ENCODE results near the gene ISLR. TPM values are rescaled to one million over a fixed set of nuclear protein-coding genes. Genes with fewer than 3 reads are reported as not detected.

Gene ISLR
- total and polyA plus RNA-seq, 2 donors, result 82.1 to 110 TPM

- WGBS, result 100% methylated on average over 1 of the region's 1 CpG
Measured at GRCh38 chr15:74211656-74212055, 38.1 kb downstream of the ISLR start.

GRCh38 chr15:74212494-74212893 lies 39.0 kb downstream of the ISLR start:
- no peaks in the 10 kb centered on the region for H3K4me1 ChIP-seq (ENCODE audit: insufficient read depth)
- WGBS, result 89% methylated on average over 9 of the region's 9 CpGs
- DNase-seq (ENCODE audit: extremely low spot score), result no peak
- H3K4me3 ChIP-seq (ENCODE audit: low read depth, low read length), result no peak overlapping the region
- H3K27ac ChIP-seq (ENCODE audit: low read depth), result no peak overlapping the region
- H3K36me3 ChIP-seq (ENCODE audit: insufficient read depth), result no peaks in the 10 kb centered on the region

More at GRCh38 chr15:74211656-74212055, 38.1 kb downstream of the ISLR start:
- no peaks in the 10 kb centered on the region for H3K4me1 ChIP-seq (ENCODE audit: insufficient read depth)
- H3K36me3 ChIP-seq (ENCODE audit: insufficient read depth), result no peaks in the 10 kb centered on the region
- H3K4me3 ChIP-seq (ENCODE audit: low read depth, low read length), result no peak overlapping the region
- H3K27ac ChIP-seq (ENCODE audit: low read depth), result no peak overlapping the region
- no peak for DNase-seq (ENCODE audit: extremely low spot score)

GRCh38 chr15:74213858-74214284 lies 40.4 kb downstream of the ISLR start:
- H3K27ac ChIP-seq (ENCODE audit: low read depth), result no peak overlapping the region
- H3K4me1 ChIP-seq (ENCODE audit: insufficient read depth), result no peaks in the 10 kb centered on the region
- H3K4me3 ChIP-seq (ENCODE audit: low read depth, low read length), result no peak overlapping the region
- no peak for DNase-seq (ENCODE audit: extremely low spot score)
- H3K36me3 ChIP-seq (ENCODE audit: insufficient read depth), result no peaks in the 10 kb centered on the region
- WGBS, result 61% methylated on average over 7 of the region's 7 CpGs

- Histone ChIP-seq H3K4me3 (ENCODE audit: low read depth, low read length) (no peak overlapping the region), H3K36me3 (ENCODE audit: insufficient read depth) (no peaks in the 10 kb centered on the region), H3K4me1 (ENCODE audit: insufficient read depth) (no peaks in the 10 kb centered on the region), H3K27ac (ENCODE audit: low read depth) (no peak overlapping the region)
- 78% methylated on average over 6 of the region's 6 CpGs for WGBS
- no peak for DNase-seq (ENCODE audit: extremely low spot score)
Measured at GRCh38 chr15:74214324-74215021, 41.0 kb downstream of the ISLR start.

GRCh38 chr15:74215958-74216357 lies 42.4 kb downstream of the ISLR start:
- Histone ChIP-seq H3K4me3 (ENCODE audit: low read depth, low read length) (no peak overlapping the region), H3K4me1 (ENCODE audit: insufficient read depth) (no peaks in the 10 kb centered on the region), H3K27ac (ENCODE audit: low read depth) (no peak overlapping the region), H3K36me3 (ENCODE audit: insufficient read depth) (no peaks in the 10 kb centered on the region)
- DNase-seq (ENCODE audit: extremely low spot score), result no peak
- WGBS, result 88% methylated on average over 8 of the region's 8 CpGs

GRCh38 chr15:74216949-74217348 lies 43.4 kb downstream of the ISLR start:
- DNase-seq (ENCODE audit: extremely low spot score), result no peak
- no peak overlapping the region for H3K4me3 ChIP-seq (ENCODE audit: low read depth, low read length)
- WGBS, result 75% methylated on average over 3 of the region's 3 CpGs
- no peak overlapping the region for H3K27ac ChIP-seq (ENCODE audit: low read depth)
- H3K4me1 ChIP-seq (ENCODE audit: insufficient read depth), result no peaks in the 10 kb centered on the region
- H3K36me3 ChIP-seq (ENCODE audit: insufficient read depth), result no peaks in the 10 kb centered on the region

- Histone ChIP-seq H3K36me3 (ENCODE audit: insufficient read depth) (no peaks in the 10 kb centered on the region), H3K27ac (ENCODE audit: low read depth) (no peak overlapping the region), H3K4me1 (ENCODE audit: insufficient read depth) (no peaks in the 10 kb centered on the region), H3K4me3 (ENCODE audit: low read depth, low read length) (no peak overlapping the region)
- WGBS, result 91% methylated on average over 16 of the region's 16 CpGs
- DNase-seq (ENCODE audit: extremely low spot score), result no peak
Measured at GRCh38 chr15:74217907-74218885, 44.7 kb downstream of the ISLR start.

- Histone ChIP-seq H3K4me3 (ENCODE audit: low read depth, low read length) (no peak overlapping the region), H3K36me3 (ENCODE audit: insufficient read depth) (no peaks in the 10 kb centered on the region), H3K27ac (ENCODE audit: low read depth) (no peak overlapping the region), H3K4me1 (ENCODE audit: insufficient read depth) (no peaks in the 10 kb centered on the region)
- DNase-seq (ENCODE audit: extremely low spot score), result no peak
- WGBS, result 73% methylated on average over 11 of the region's 11 CpGs
Measured at GRCh38 chr15:74220475-74221248, 47.2 kb downstream of the ISLR start.

GRCh38 chr15:74221399-74222239 lies 48.1 kb downstream of the ISLR start:
- WGBS, result 56% methylated on average over 12 of the region's 12 CpGs
- Histone ChIP-seq H3K27ac (ENCODE audit: low read depth) (no peak overlapping the region), H3K4me3 (ENCODE audit: low read depth, low read length) (no peak overlapping the region), H3K4me1 (ENCODE audit: insufficient read depth) (no peaks in the 10 kb centered on the region), H3K36me3 (ENCODE audit: insufficient read depth) (no peaks in the 10 kb centered on the region)
- no peak for DNase-seq (ENCODE audit: extremely low spot score)

- Histone ChIP-seq H3K4me3 (ENCODE audit: low read depth, low read length) (no peak overlapping the region), H3K4me1 (ENCODE audit: insufficient read depth) (no peaks in the 10 kb centered on the region), H3K27ac (ENCODE audit: low read depth) (no peak overlapping the region), H3K36me3 (ENCODE audit: insufficient read depth) (no peaks in the 10 kb centered on the region)
- DNase-seq (ENCODE audit: extremely low spot score), result no peak
- 59% methylated on average over 25 of the region's 25 CpGs for WGBS
Measured at GRCh38 chr15:74222240-74223119, 49.0 kb downstream of the ISLR start.

GRCh38 chr15:74225928-74226327 lies 52.4 kb downstream of the ISLR start:
- Histone ChIP-seq H3K36me3 (ENCODE audit: insufficient read depth) (no peaks in the 10 kb centered on the region), H3K4me3 (ENCODE audit: low read depth, low read length) (no peak overlapping the region), H3K4me1 (ENCODE audit: insufficient read depth) (no peaks in the 10 kb centered on the region), H3K27ac (ENCODE audit: low read depth) (no peak overlapping the region)
- no peak for DNase-seq (ENCODE audit: extremely low spot score)
- 82% methylated on average over 5 of the region's 5 CpGs for WGBS
